Mucosa of descending colon (tissue), 3 donors: ENCODE results near the gene MAML3. TPM values are rescaled to one million over a fixed set of nuclear protein-coding genes. Genes with fewer than 3 reads are reported as not detected.
A peak's percentile ranks its signal among the peaks of the same experiment; 100 is the strongest.

ENCODE experiments used
- ATAC-seq: fragments of 200-7000 bp; cut with Tn5 transposase; one replicate; pipeline ENCODE4 v1.9.1; 2020; ENCODE audit warnings: mild to moderate bottlenecking, moderate library complexity
- DNase-seq, 3 donors: peaks; one replicate each; pipeline ENCODE4 v3.0.0-alpha.2; 2020
- H3K36me3 ChIP-seq: fragments of 200-600 bp; one replicate; pipeline ENCODE4 v1.8.0; 2021; ENCODE audit warnings: low read depth, mild to moderate bottlenecking
- H3K4me1 ChIP-seq: fragments of 200-600 bp; one replicate; pipeline ENCODE4 v1.8.0; 2021; ENCODE audit warnings: low read depth, mild to moderate bottlenecking
- H3K4me3 ChIP-seq: fragments of 200-600 bp; one replicate; pipeline ENCODE4 v1.8.0; 2021; ENCODE audit warnings: mild to moderate bottlenecking
- H3K9me3 ChIP-seq: fragments of 200-600 bp; one replicate; pipeline ENCODE4 v1.8.0; 2021; ENCODE audit warnings: mild to moderate bottlenecking
- CTCF ChIP-seq: fragments of 200-600 bp; IDR thresholded peaks from one replicate; pipeline ENCODE4 v1.8.0; 2022; ENCODE audit warnings: antibody characterized with exemption, mild to moderate bottlenecking
- intact Hi-C, 2 donors: fragments of 100-400 bp; cut with DNase I in 1 of 2; cut with micrococcal nuclease in 1 of 2; formaldehyde crosslinking; loops; one replicate each; pipeline versions ENCODE4 v1.11.0 to v1.11.1; 2022; cut with DNase I, micrococcal nuclease
- total RNA-seq, 3 donors: library from RNA; stranded (reverse); fragmentation: NEBNext Ultra II Directional in 2 of 3; extraction: Animal tissue kit (Norgen Biotek cat#: 25700) in 2 of 3; gene quantifications; one replicate each; pipeline versions ENCODE4 v1.2.1 to v1.2.4, GENCODE V29; 2021 to 2023
- donor health status: DM: no; HTN: no; CAD: no; lungs with moderate emphysema.
- donor health status: DM: no; HTN: no; CAD: no.
- donor health status: DM: no; HTN: yes; CAD: no.

Gene MAML3
- total RNA-seq, 3 donors from 2014 or later: 10.4 to 23.5 (median 14.8) TPM

GRCh38 chr4:140112576-140112975 lies 41.4 kb downstream of the MAML3 start:
- ATAC-seq: no peak
- Histone ChIP-seq H3K9me3 (no peaks in the 10 kb centered on the region), H3K36me3 (no peaks in the 10 kb centered on the region), H3K4me3 (no peak overlapping the region), H3K4me1 (peaks cover 10% of the 10 kb centered on the region)
- intact Hi-C loops: no loop called here
- no peak for DNase-seq
- TF ChIP-seq CTCF: no peak

- TF ChIP-seq CTCF: no peak
- DNase-seq: no peak
- Histone ChIP-seq H3K4me3 (no peak overlapping the region), H3K36me3 (no peaks in the 10 kb centered on the region), H3K9me3 (no peaks in the 10 kb centered on the region), H3K4me1 (peaks cover 10% of the 10 kb centered on the region)
- no peak for ATAC-seq
- intact Hi-C loops: no loop called here
Measured at GRCh38 chr4:140111256-140111655, 42.7 kb downstream of the MAML3 start.

GRCh38 chr4:140110542-140111215 lies 43.3 kb downstream of the MAML3 start:
- H3K4me1 ChIP-seq: peaks cover 10% of the 10 kb centered on the region
- no peak overlapping the region for H3K4me3 ChIP-seq
- DNase-seq (no peak), ATAC-seq (peak; percentile 73)
- TF ChIP-seq CTCF: no peak
- intact Hi-C loops: no loop called here
- no peaks in the 10 kb centered on the region for H3K36me3 ChIP-seq
- H3K9me3 ChIP-seq: no peaks in the 10 kb centered on the region

- no peak overlapping the region for H3K4me3 ChIP-seq
- ATAC-seq: peak; percentile 15
- H3K9me3 ChIP-seq: no peaks in the 10 kb centered on the region
- H3K36me3 ChIP-seq: no peaks in the 10 kb centered on the region
- no peak for DNase-seq
- peaks cover 10% of the 10 kb centered on the region for H3K4me1 ChIP-seq
- TF ChIP-seq CTCF: no peak
- intact Hi-C loops: no loop called here
Measured at GRCh38 chr4:140109737-140110136, 44.2 kb downstream of the MAML3 start.

GRCh38 chr4:140109292-140109691 lies 44.7 kb downstream of the MAML3 start:
- H3K9me3 ChIP-seq: no peaks in the 10 kb centered on the region
- no peak overlapping the region for H3K4me3 ChIP-seq
- intact Hi-C loops: no loop called here
- no peaks in the 10 kb centered on the region for H3K36me3 ChIP-seq
- H3K4me1 ChIP-seq: peaks cover 10% of the 10 kb centered on the region
- no peak for TF ChIP-seq CTCF
- DNase-seq (no peak), ATAC-seq (no peak)
